Amygdala (tissue), 56 donors: ENCODE data around the gene CTXN1.

Experiments used
- DNase-seq, 56 donors: peaks; one replicate each; lab custom pipeline; 2025; lab: John Stamatoyannopoulos, UW

Gene CTXN1

GRCh38 chr19:7916955-7917266, 9.0 kb downstream of the CTXN1 start:
- peak in 3 of 56 donors; percentile 13 to 52 (median 38) for DNase-seq

- DNase-seq = peak in 5 of 56 donors; percentile 6 to 52 (median 31)
Observed at GRCh38 chr19:7916103-7916954, 9.6 kb downstream of the CTXN1 start.

GRCh38 chr19:7915250-7916102, 10.5 kb downstream of the CTXN1 start:
- DNase-seq = no peak

GRCh38 chr19:7914598-7915045, 11.3 kb downstream of the CTXN1 start, which contains the start of gene TGFBR3L:
Gene TGFBR3L (plus strand): TSS chr19:7914830.
- DNase-seq = no peak

- no peak for DNase-seq
Observed at GRCh38 chr19:7914099-7914498, 11.8 kb downstream of the CTXN1 start.

- no peak for DNase-seq
Observed at GRCh38 chr19:7913652-7914051, 12.3 kb downstream of the CTXN1 start.

GRCh38 chr19:7912697-7913564, 13.0 kb downstream of the CTXN1 start:
- DNase-seq = no peak

GRCh38 chr19:7912144-7912696, 13.7 kb downstream of the CTXN1 start:
- DNase-seq = no peak

- DNase-seq = no peak
Observed at GRCh38 chr19:7911508-7912143, 14.3 kb downstream of the CTXN1 start.

GRCh38 chr19:7910321-7911161, 15.4 kb downstream of the CTXN1 start:
- no peak for DNase-seq

- DNase-seq = no peak
Observed at GRCh38 chr19:7909471-7910067, 16.4 kb downstream of the CTXN1 start.

GRCh38 chr19:7908742-7909461, 17.0 kb downstream of the CTXN1 start:
- DNase-seq = no peak

GRCh38 chr19:7908078-7908699, 17.7 kb downstream of the CTXN1 start:
- no peak for DNase-seq

- no peak for DNase-seq
Observed at GRCh38 chr19:7907544-7907943, 18.4 kb downstream of the CTXN1 start.

- DNase-seq = no peak
Observed at GRCh38 chr19:7907122-7907521, 18.8 kb downstream of the CTXN1 start.

GRCh38 chr19:7905859-7906258, 20.1 kb downstream of the CTXN1 start:
- DNase-seq = no peak

GRCh38 chr19:7905268-7905667, 20.7 kb downstream of the CTXN1 start:
- DNase-seq = no peak
